ENCODE measurements around the gene CTTNBP2NL.
A peak's percentile ranks its signal among the peaks of the same experiment; 100 is the strongest.
"Not testable (repeated sequence)": the region's sequence is repeated elsewhere in the genome, so short reads cannot be mapped to it uniquely, and the experiment has no call there.

The CTTNBP2NL gene

GRCh38 chr1:112418099-112418892, 22.3 kb downstream of the CTTNBP2NL start:
- FAIRE-seq: no peak
- no peak for DNase-seq (ENCODE audit: insufficient read length, low spot score)

GRCh38 chr1:112423207-112423606, 27.2 kb downstream of the CTTNBP2NL start:
- DNase-seq (ENCODE audit: insufficient read length, low spot score) (no peak), FAIRE-seq (no peak)

GRCh38 chr1:112423666-112424065, 27.7 kb downstream of the CTTNBP2NL start:
- FAIRE-seq: not testable (repeated sequence)

GRCh38 chr1:112429749-112430148, 33.7 kb downstream of the CTTNBP2NL start:
- DNase-seq (ENCODE audit: insufficient read length, low spot score): no peak
- no peak for FAIRE-seq

More at GRCh38 chr1:112423666-112424065, 27.7 kb downstream of the CTTNBP2NL start:
- not testable (repeated sequence) for DNase-seq (ENCODE audit: insufficient read length, low spot score)

GRCh38 chr1:112431038-112431437, 35.0 kb downstream of the CTTNBP2NL start:
- no peak for FAIRE-seq
- DNase-seq (ENCODE audit: insufficient read length, low spot score): no peak

- DNase-seq (ENCODE audit: insufficient read length, low spot score): no peak
- FAIRE-seq: no peak
Measured at GRCh38 chr1:112435448-112435847, 39.4 kb downstream of the CTTNBP2NL start.

- DNase-seq (ENCODE audit: insufficient read length, low spot score) (no peak), FAIRE-seq (no peak)
Measured at GRCh38 chr1:112436384-112437156, 40.6 kb downstream of the CTTNBP2NL start.

- DNase-seq (ENCODE audit: insufficient read length, low spot score); FAIRE-seq: not testable (repeated sequence)
Measured at GRCh38 chr1:112438156-112438555, 42.1 kb downstream of the CTTNBP2NL start.

GRCh38 chr1:112439592-112439991, 43.6 kb downstream of the CTTNBP2NL start:
- FAIRE-seq: no peak
- DNase-seq (ENCODE audit: insufficient read length, low spot score): no peak

- FAIRE-seq: no peak
- no peak for DNase-seq (ENCODE audit: insufficient read length, low spot score)
Measured at GRCh38 chr1:112440574-112440973, 44.6 kb downstream of the CTTNBP2NL start.

- no peak for FAIRE-seq
- DNase-seq (ENCODE audit: insufficient read length, low spot score): peak; percentile 10
Measured at GRCh38 chr1:112444269-112444668, 48.3 kb downstream of the CTTNBP2NL start.

- DNase-seq (ENCODE audit: insufficient read length, low spot score) (no peak), FAIRE-seq (no peak)
Measured at GRCh38 chr1:112445596-112445995, 49.6 kb downstream of the CTTNBP2NL start.

- DNase-seq (ENCODE audit: insufficient read length, low spot score) (no peak), FAIRE-seq (no peak)
Measured at GRCh38 chr1:112446411-112446810, 50.4 kb downstream of the CTTNBP2NL start.

GRCh38 chr1:112448904-112449629, 53.1 kb downstream of the CTTNBP2NL start:
- no peak for DNase-seq (ENCODE audit: insufficient read length, low spot score)
- FAIRE-seq: no peak

GRCh38 chr1:112449630-112449983, 53.6 kb downstream of the CTTNBP2NL start:
- FAIRE-seq (no peak), DNase-seq (ENCODE audit: insufficient read length, low spot score) (no peak)

- DNase-seq (ENCODE audit: insufficient read length, low spot score) (no peak), FAIRE-seq (no peak)
Measured at GRCh38 chr1:112450773-112451172, 54.8 kb downstream of the CTTNBP2NL start.

GRCh38 chr1:112451301-112451700, 55.3 kb downstream of the CTTNBP2NL start:
- not testable (repeated sequence) for DNase-seq (ENCODE audit: insufficient read length, low spot score); FAIRE-seq

- FAIRE-seq: no peak
- DNase-seq (ENCODE audit: insufficient read length, low spot score): no peak
Measured at GRCh38 chr1:112453876-112454275, 57.9 kb downstream of the CTTNBP2NL start.

- no peak for FAIRE-seq
- no peak for DNase-seq (ENCODE audit: insufficient read length, low spot score)
Measured at GRCh38 chr1:112454316-112454715, 58.3 kb downstream of the CTTNBP2NL start.

- no peak for FAIRE-seq
- DNase-seq (ENCODE audit: insufficient read length, low spot score): no peak
Measured at GRCh38 chr1:112457241-112457640, 61.2 kb downstream of the CTTNBP2NL start.

GRCh38 chr1:112457955-112458354, 61.9 kb downstream of the CTTNBP2NL start:
- DNase-seq (ENCODE audit: insufficient read length, low spot score) (no peak), FAIRE-seq (no peak)
